MV-4-11 (cell line): Measurements from ENCODE around the gene TMA7.
"Not testable (repeated sequence)": the region's sequence is repeated elsewhere in the genome, so short reads cannot be mapped to it uniquely, and the experiment has no call there.

ENCODE experiments used
- DNase-seq: peaks from one replicate; lab custom pipeline; 2025; lab: John Stamatoyannopoulos, UW

Gene TMA7

DNA sequence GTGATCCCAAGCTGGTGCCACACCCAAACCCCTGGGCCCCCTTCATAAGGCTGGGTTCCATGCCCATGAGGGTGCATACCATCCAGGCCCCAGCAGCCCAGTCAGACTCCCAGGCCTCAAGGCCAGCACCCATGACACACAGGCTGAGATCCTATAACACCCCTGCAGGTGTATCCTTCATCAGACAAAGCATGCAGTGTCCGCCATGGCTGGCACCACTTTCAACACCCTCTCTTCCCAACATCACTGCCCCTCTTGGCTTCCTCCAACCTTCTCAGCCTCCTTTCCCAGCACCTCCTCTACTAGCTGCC lies 3.6 kb upstream of the TMA7 start:
- no peak for DNase-seq

DNA sequence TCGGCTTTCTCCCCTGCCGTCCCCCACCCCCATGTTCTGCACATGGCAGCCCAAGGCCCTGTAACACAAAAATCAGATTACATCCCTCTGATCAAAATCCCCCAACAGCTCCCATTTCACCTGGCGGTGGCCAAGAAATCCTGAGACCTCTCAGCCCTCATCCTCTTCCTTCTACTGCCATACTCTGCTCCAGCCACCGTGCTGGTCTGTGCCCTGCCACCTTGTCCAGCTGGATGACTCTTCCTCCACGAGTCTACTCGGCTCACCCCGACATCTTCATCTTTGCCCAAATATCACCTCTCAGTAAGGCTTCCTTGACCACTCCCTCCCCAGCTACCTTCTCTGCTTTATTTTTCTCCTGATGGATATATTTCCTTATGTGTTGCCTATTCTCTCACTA lies 3.2 kb upstream of the TMA7 start:
- no peak for DNase-seq

DNA sequence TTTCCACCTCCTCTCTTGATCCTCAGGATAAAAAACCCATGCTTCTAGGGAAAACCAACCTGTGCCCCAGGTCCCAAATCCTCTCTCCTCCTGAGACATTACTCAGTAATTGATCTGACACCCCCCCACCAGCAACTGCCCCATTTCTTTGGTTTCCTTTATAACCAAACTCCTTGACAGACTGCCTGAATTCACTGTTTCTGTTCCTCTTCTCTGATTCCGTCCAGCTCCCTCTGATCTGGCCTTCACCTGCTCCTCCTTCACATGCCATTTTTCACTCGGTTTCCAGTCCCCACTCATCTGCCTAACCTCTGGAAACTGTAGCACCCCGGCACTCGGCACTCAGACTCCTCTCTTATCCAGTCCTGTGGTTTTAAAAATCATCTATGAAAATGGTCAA lies 2.2 kb upstream of the TMA7 start:
- DNase-seq = peak; percentile 64

DNA sequence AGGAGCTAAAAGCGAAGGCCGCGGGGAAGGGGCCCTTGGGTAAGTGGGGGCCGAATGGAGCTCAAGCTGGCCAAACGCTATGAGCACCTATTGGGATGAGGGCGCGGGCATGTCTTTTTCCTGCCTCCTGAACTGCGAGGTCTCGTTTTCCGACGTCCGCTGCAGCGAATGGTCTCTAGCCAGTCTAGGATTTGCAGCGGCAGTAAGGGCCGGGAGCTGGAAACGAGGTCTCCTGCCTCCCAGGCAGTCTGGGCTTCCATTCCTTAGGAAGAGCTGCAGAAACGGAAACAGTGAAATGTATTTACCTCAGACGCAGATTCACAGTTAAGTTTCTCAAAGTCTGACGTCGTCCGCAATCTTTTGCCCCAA lies 517 bp downstream of the TMA7 start:
- no peak for DNase-seq

DNA sequence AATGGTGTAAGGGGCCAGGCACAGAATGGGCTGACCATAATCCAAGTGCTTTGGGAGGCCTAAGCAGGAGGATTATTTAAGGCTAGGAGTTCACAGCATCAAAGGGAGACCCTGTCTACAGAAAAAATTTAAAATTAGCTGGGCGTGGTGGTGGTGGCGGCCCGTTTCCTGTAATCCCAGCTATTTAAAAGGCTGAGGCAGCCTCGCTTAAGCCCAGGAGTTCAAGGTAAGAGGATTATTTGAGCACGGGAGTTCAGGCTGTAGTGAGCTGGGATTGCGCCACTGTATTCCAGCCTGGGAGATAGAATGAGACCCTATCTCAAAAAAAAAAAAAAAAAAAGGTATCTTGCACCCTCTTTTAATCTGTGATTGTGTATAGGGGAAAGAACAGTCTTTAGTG lies 1.9 kb downstream of the TMA7 start:
- no peak for DNase-seq

DNA sequence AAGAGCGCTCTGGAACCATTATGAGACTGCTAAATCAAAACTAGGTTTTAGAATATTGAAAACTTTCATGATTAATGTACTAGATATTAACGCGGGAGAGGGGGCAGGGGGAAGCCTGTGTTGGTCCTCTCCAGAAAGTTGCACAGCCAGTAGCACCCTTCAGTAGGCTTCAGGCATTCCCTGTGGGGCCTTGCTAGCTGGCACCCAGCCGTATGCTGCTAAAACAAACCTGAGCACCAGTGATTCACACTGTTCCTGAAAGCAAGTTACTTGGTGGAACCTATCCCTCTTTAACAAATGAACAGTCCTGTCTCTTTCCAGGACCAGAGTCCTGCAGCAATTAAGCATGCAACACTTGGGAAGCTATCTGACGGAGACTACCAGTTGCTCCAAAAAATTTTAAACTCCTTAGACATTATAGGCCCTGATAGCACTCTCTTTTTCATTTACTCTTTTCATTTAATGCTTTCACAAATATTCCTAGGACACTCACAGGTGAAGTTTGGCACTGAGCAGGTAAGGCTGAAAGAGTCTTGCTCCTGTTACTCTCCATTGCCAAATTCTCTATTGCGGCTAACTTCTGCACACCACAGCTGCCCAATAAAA lies 5.3 kb downstream of the TMA7 start:
- no peak for DNase-seq

DNA sequence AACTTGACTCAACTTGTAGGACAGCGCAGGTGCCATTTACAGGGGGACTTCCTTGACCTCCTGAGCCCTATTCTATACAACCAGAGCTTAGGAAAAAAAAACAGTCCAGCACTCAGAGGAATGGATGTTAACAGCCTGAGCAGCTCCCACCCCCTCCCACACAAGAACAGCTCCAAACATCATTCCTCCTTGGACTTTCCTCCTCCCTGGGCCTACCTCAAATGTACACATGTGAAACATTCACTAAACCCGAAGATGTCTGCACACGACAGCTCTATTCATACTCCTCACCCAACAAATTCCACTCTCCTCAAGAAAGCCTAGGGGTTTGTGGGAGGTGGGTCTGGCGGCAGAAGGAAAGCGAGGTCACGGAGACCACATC lies 6.0 kb downstream of the TMA7 start:
- no peak for DNase-seq

DNA sequence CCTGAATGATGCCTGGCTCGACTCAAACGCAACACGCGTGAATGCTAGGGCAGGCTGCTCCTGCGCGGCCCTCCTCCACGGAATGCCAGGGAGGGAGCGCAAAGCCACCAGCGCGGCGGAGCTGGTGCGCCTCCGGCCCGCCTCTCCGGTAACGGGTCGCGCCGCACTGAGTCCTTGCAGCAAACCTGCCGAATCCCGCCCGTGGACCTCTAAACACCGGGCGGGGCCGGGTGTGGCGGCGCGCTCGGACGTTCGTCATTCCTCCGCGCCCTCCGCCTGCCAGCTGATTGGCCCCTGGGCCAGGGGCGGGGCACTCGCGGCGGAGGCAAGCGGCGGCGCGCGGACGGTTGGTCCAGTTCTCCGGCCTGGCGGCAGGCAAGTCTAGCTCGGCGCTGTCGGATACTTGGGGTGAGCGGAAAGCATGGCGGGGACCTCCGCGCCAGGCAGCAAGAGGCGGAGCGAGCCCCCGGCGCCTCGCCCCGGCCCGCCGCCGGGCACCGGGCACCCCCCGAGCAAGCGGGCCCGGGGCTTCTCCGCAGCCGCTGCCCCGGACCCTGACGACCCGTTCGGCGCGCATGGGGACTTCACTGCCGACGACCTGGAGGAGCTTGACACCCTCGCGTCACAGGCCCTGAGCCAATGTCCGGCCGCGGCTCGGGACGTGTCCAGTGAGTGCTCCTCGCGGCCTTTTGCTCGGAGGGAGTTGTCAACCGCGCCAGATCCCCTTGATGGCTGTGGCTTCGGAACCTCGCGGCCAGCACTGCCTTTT lies 6.6 kb downstream of the TMA7 start, which contains the start of gene ATRIP:
Gene ATRIP (plus strand): TSS at position 313 of the 769 bp plus-strand sequence. CDS start 109 bp downstream, at position 422.
- DNase-seq = peak; percentile 77

DNA sequence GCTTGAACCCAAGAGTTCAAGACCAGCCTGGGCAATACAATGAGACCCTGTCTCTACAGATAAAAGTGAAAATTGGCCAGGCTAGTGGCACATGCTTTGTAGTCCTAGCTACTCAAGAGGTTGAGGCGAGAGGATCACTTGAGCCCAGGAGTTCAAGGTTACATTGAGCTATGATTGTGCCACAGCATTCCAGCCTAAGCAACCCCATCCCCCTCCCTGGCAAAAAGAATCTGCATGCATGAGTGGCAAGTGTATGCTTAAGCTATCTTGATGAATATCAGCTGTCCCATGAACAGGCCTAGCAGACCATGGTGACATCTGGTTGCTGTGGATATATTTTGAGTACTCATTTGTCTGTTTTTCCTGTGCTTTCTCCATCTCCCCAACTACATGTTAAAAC lies 11.2 kb downstream of the TMA7 start:
- DNase-seq = no peak

DNA sequence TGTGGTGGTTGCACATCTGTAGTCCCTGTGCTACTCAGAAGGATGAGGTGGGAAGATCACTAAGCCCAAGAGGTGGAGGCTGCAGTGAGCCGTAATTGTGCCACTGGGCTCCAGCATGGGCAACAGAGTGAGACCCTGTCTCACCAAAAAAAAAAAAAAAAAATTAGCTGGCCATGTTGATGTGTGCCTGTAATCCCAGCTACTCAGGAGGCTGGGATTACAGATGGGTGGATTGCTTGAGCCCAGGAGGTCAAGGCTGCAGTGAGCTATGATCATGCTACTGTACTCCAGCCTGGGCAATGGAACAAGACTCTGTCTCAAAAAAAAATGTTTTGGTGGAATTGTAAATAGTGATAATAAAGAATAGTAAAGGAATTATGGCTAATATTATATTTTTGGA lies 16.4 kb downstream of the TMA7 start:
- no peak for DNase-seq

DNA sequence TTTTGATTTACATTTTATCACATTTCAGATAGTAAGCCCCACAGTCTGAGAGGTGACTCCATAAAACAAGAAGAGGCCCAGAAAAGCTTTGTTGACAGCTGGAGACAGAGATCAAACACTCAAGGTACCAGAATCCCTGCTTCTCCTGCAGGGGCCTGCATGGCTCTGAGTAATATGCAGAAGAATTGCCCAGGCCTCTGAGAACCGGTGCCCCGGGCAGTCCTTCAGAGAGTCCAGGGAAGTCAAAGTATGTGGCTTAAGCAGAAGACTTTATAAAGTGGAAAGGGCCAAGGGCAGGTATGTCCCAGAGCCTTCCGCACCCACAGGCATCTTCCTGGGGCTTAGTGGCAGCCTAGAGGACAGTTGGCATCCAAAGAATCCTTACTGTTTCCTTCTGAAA lies 19.3 kb downstream of the TMA7 start:
- no peak for DNase-seq

DNA sequence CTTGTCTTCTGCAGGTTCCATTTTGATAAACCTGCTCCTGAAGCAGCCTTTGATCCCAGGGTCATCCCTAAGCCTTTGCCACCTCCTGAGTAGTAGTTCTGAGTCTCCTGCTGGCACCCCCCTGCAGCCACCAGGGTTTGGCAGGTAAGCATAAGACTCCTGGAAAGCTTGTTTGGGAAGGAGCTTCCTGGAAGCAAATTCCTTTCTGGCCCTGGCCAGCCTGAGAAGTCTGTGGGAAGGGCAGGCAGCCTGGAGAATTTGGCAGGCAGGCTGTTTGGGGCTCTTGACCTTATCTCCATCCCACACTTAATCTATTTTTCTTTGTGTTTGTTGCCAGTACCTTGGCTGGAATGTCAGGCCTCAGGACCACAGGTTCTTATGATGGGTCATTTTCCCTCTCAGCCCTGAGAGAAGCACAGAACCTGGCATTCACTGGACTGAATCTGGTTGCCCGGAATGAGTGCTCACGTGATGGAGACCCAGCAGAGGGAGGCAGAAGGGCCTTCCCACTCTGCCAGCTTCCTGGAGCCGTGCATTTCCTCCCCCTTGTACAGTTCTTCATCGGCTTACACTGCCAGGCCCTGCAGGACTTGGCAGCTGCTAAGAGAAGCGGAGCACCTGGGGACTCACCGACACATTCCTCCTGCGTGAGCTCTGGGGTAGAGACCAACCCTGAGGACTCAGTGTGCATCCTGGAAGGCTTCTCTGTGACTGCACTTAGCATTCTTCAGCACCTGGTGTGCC lies 19.9 kb downstream of the TMA7 start:
- no peak for DNase-seq

DNA sequence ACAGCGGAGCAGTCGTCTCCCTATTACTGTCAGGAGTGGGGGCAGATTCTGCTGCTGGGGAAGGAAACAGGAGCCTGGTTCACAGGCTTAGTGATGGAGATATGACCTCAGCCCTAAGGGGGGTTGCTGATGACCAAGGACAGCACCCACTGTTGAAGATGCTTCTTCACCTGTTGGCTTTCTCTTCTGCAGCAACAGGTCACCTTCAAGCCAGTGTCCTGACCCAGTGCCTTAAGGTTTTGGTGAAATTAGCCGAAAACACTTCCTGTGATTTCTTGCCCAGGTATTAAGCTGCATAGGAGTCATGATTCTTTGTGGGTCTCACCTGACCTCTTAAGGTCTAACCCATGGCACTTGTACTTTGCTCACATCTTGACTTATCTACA lies 20.5 kb downstream of the TMA7 start:
- no peak for DNase-seq

DNA sequence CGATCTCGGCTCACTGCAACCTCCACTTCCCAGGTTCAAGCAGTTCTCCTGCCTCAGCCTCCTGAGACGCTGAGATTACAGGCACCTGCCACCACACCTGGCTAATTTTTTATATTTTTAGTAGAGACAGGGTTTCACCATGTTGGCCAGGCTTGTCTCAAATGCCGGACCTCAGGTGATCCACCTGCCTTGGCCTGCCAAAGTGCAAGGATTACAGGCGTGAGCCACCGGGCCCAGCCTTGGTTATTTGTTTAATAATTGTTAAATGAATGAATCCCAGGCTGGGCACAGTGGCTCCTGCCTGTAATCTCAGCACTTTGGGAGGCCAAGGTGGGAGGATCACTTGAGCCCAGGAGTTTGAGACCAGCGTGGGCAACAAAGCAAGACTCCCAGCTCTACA lies 21.7 kb downstream of the TMA7 start:
- not testable (repeated sequence) for DNase-seq

DNA sequence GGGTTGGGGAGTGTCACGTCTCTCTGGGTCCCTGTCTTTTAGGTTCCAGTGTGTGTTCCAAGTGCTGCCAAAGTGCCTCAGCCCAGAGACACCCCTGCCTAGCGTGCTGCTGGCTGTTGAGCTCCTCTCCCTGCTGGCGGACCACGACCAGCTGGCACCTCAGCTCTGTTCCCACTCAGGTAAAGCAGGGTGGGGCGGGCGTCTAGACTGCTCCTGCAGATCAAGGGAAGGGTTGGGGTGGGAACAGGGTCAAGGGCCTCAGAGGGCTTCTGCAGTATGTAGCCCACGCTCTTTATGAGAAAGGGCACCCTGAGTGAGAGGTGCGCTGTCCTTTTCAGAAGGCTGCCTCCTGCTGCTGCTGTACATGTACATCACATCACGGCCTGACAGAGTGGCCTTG lies 23.6 kb downstream of the TMA7 start:
- DNase-seq = no peak

DNA sequence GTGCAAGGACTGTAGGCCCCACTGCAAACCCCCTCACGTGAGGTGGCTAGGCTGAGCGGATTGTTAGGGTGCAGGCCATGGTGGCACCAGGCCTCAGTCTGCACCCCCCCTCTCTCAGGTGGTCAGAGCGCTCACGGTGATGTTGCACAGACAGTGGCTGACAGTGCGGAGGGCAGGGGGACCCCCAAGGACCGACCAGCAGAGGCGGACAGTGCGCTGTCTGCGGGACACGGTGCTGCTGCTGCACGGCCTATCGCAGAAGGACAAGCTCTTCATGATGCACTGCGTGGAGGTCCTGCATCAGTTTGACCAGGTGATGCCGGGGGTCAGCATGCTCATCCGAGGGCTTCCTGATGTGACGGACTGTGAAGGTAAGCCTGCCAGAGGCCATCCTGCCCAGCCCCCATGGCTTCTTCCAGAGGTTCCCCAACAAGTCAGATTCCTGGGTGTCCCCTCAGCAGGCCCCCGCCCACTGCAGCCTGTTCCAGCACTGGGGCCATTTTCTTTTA lies 24.7 kb downstream of the TMA7 start:
- DNase-seq = no peak

DNA sequence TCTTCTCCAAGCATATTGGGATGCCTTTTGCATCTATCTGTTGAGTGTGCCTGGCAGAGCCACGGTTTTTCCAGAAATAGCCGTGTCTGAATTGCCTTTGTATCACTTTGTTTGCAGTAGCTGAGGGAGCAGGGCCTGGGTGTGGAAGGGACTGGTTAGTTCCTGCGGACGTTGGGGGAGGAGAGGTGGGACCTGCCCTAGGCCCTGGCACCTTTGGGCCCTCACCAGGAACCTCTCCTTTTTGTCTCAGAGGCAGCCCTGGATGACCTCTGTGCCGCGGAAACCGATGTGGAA lies 25.1 kb downstream of the TMA7 start:
- no peak for DNase-seq

DNA sequence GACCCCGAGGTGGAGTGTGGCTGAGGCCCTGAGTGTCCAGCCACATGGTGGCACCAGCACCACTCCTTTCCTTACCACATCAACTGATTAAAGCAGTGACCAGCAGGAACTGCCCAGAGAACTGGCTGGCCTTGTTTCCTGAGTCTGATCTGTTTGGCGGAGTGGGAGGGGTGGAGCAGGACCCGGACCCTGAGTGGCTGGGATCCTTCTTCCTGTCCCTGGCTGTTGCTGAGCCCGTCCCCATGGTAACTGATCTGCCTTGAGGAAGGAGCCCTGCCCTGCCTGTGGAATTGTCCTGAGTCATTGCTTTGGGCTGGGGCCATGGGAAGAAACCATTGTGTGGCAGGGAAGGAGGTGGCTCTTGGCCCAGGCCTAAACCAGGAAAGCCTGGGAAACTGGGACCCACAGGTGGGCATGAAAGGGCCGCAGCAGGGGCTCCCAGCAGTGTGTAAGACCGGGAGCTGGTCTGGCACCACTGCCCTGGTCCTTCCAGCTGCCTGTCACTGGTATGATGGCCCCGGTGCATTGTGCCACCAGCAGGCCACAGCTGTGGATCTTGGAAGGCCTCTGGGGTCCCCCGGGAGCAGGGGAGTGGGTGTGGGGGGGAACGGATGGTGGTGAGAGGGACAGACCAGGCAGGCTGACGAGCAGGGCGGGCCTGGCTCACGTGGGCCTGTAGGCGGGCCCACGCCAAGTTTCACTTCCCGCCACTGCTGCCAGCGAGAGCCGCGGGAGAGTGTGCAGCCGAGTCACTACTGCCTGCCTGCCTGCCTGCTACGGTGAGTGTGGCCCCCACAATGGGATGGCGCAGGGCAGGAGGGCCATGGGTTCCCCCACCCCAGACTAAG lies 25.7 kb downstream of the TMA7 start:
- peak; percentile 92 for DNase-seq

DNA sequence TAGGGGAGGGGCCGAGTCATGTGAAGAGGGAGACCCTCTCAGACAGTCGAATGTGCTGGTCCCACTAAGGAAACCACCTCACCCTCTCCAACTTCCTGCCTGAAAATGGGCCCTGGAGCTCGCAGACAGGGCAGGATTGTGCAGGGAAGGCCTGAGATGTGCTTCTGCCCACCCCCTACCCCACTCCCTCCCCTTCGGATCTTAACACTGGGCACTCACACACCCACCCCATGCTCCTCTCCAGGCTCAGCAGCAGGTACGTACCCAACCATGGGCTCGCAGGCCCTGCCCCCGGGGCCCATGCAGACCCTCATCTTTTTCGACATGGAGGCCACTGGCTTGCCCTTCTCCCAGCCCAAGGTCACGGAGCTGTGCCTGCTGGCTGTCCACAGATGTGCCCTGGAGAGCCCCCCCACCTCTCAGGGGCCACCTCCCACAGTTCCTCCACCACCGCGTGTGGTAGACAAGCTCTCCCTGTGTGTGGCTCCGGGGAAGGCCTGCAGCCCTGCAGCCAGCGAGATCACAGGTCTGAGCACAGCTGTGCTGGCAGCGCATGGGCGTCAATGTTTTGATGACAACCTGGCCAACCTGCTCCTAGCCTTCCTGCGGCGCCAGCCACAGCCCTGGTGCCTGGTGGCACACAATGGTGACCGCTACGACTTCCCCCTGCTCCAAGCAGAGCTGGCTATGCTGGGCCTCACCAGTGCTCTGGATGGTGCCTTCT lies 26.5 kb downstream of the TMA7 start:
- no peak for DNase-seq

DNA sequence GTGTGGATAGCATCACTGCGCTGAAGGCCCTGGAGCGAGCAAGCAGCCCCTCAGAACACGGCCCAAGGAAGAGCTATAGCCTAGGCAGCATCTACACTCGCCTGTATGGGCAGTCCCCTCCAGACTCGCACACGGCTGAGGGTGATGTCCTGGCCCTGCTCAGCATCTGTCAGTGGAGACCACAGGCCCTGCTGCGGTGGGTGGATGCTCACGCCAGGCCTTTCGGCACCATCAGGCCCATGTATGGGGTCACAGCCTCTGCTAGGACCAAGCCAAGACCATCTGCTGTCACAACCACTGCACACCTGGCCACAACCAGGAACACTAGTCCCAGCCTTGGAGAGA lies 27.0 kb downstream of the TMA7 start:
- DNase-seq = no peak

DNA sequence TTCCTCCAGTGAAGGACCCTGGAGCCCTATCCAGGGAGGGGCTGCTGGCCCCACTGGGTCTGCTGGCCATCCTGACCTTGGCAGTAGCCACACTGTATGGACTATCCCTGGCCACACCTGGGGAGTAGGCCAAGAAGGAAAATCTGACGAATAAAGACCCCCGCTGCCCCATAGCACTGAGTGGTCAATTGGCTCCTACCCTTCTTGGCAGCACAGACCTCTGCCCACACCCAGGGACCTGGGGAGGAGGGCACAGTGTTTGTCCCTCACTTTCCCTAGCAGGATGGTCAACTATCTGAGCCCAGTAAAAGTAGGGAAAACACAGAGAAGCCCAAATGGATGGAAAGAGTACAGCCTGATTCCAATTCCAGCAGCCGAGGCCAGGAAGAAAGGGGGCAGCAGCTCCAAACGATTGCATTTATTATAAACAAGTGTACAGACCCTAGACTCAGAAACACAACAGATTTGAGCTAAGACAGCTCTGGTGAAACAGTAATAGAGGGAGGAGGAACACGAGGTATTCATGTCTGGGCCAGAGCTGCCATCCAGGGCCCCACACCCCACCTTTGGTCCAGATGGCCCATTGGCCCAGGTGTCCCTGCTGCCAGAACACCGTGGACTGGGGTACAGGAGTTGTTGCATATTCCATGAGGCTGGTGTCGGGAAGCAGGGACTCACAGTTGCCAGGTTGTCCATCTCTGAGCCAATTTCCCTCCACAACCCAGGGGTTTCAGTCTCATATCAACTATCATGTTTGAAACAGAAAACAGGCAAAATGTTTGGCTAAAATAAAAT lies 27.6 kb downstream of the TMA7 start:
- no peak for DNase-seq
